SK-N-SH (cell line): Measurements from ENCODE around the gene EEF1G. TPM values are rescaled to one million over a fixed set of nuclear protein-coding genes. Genes with fewer than 3 reads are reported as not detected.

ENCODE experiments used
- CTCF ChIA-PET: fragments of 300-600, 350-600 bp; formaldehyde crosslinking; extraction: SDS; loops from one replicate; lab custom pipeline; 2021; lab: Yijun Ruan, JAX
- POLR2A ChIA-PET: fragments of 350-600 bp; sonication (Branson Sonifier 250); formaldehyde crosslinking; extraction: SDS; loops from one replicate; lab custom pipeline; 2020; ENCODE audit warnings: antibody characterized with exemption, inconsistent platforms; lab: Yijun Ruan, JAX
- DNase-seq: peaks from one replicate; pipeline ENCODE4 v3.0.0; 2012
- H2AFZ ChIP-seq: fragments of 200-600 bp; sonication (generic); 2 replicates; pipeline ENCODE4 v1.8.1; 2016; ENCODE audit warnings: antibody characterized with exemption, mild to moderate bottlenecking, low read depth
- H3F3A ChIP-seq: fragments of 200-600 bp; sonication (generic); replicated peaks from 2 replicates; pipeline ENCODE3; 2016; ENCODE audit warnings: antibody characterized with exemption, mild to moderate bottlenecking; ENCODE audit not compliant: insufficient read depth
- H3K27ac ChIP-seq, 2 experiments: fragments of 200-500 bp in 1 of 2; fragments of 200-600 bp in 1 of 2; sonication (Bioruptor generic) in 1 of 2; sonication (generic), shearing (Covaris generic) in 1 of 2; 2 replicates each; pipeline versions ENCODE4 v1.5.1 to v1.6.1; 2014 to 2016; ENCODE audit warnings: low read depth in 2 of 2, inconsistent platforms in 1 of 2, low read length in 1 of 2, mild to moderate bottlenecking in 1 of 2, mixed read lengths in 1 of 2
- H3K27me3 ChIP-seq: fragments of 200-600 bp; sonication (generic), shearing (Covaris generic); 2 replicates; pipeline ENCODE4 v1.6.1; 2016; ENCODE audit warnings: mixed run types; ENCODE audit not compliant: insufficient read depth
- H3K36me3 ChIP-seq, 2 experiments: fragments of 200-500 bp in 1 of 2; fragments of 200-600 bp in 1 of 2; sonication (Bioruptor generic) in 1 of 2; sonication (generic) in 1 of 2; replicated peaks in 1 of 2; 2 replicates each; pipeline versions ENCODE3 to v1.5.1; 2014 to 2016; ENCODE audit warnings: low read length in 1 of 2, mild to moderate bottlenecking in 1 of 2; ENCODE audit not compliant: insufficient read depth in 2 of 2, control insufficient read depth in 1 of 2
- H3K4me1 ChIP-seq, 2 experiments: fragments of 200-500 bp in 1 of 2; fragments of 200-600 bp in 1 of 2; sonication (Bioruptor generic) in 1 of 2; sonication (generic), shearing (Covaris generic) in 1 of 2; 2 replicates each; pipeline versions ENCODE4 v1.5.1 to v1.6.1; 2014 to 2016; ENCODE audit warnings: low read depth in 1 of 2, low read length in 1 of 2, mixed run types in 1 of 2; ENCODE audit not compliant: insufficient read depth in 2 of 2, control insufficient read depth in 1 of 2
- H3K4me2 ChIP-seq: fragments of 200-600 bp; sonication (generic), shearing (Covaris generic); 2 replicates; pipeline ENCODE4 v1.6.1; 2017; ENCODE audit warnings: mixed run types
- H3K4me3 ChIP-seq, 2 experiments: fragments of 200-500 bp in 1 of 2; fragments of 200-600 bp in 1 of 2; sonication (Bioruptor generic) in 1 of 2; sonication (generic), shearing (Covaris generic) in 1 of 2; 2 replicates each; pipeline versions ENCODE4 v1.5.1 to v1.8.1; 2014 to 2016; ENCODE audit warnings: low read depth in 2 of 2, inconsistent platforms in 1 of 2, low read length in 1 of 2, mild to moderate bottlenecking in 1 of 2, mixed read lengths in 1 of 2, moderate library complexity in 1 of 2
- H3K79me2 ChIP-seq: fragments of 200-600 bp; sonication (generic); 2 replicates; pipeline ENCODE4 v1.8.1; 2017; ENCODE audit warnings: mild to moderate bottlenecking; ENCODE audit not compliant: insufficient read depth
- H3K9ac ChIP-seq: fragments of 200-600 bp; sonication (generic); 2 replicates; pipeline ENCODE4 v1.6.1; 2017; ENCODE audit warnings: mixed run types
- H3K9me2 ChIP-seq: fragments of 200-600 bp; sonication (generic); 2 replicates; pipeline ENCODE4 v1.6.1; 2017; ENCODE audit warnings: mixed run types
- H3K9me3 ChIP-seq: fragments of 200-600 bp; sonication (generic); 2 replicates; pipeline ENCODE4 v1.6.1; 2017; ENCODE audit warnings: mixed run types, mild to moderate bottlenecking, moderate library complexity
- H4K20me1 ChIP-seq: fragments of 200-600 bp; sonication (generic); 2 replicates; pipeline ENCODE4 v1.6.1; 2017; ENCODE audit warnings: mild to moderate bottlenecking, mixed run types; ENCODE audit not compliant: insufficient read depth
- ELF1 ChIP-seq: IDR thresholded peaks from 2 replicates; pipeline ENCODE4 v1.4.0; 2012
- EP300 ChIP-seq, 2 experiments: IDR thresholded peaks; 2 replicates each; pipeline versions ENCODE4 v1.4.0 to v1.6.1; 2012; ENCODE audit warnings: borderline replicate concordance in 1 of 2, low read depth in 1 of 2, low read length in 1 of 2
- EZH2phosphoT487 ChIP-seq: fragments of 200-600 bp; sonication (generic); IDR thresholded peaks from 2 replicates; pipeline ENCODE4 v1.6.1; 2017; ENCODE audit warnings: low read depth, mixed run types, mild to moderate bottlenecking, antibody characterized with exemption, moderate library complexity, borderline replicate concordance
- FOXJ3 ChIP-seq: sonication (generic); formaldehyde crosslinking; IDR thresholded peaks from 2 replicates; pipeline ENCODE4 v1.5.1; 2020; ENCODE audit warnings: mild to moderate bottlenecking, missing genetic modification reagents
- GABPA ChIP-seq: IDR thresholded peaks from 2 replicates; pipeline ENCODE4 v1.4.0; 2012; ENCODE audit warnings: low read depth, mild to moderate bottlenecking
- JUND ChIP-seq: IDR thresholded peaks from 2 replicates; pipeline ENCODE4 v1.4.0; 2012
- MEF2A ChIP-seq: IDR thresholded peaks from 2 replicates; pipeline ENCODE4 v1.4.0; 2012; ENCODE audit warnings: low read depth, borderline replicate concordance
- NRF1 ChIP-seq: IDR thresholded peaks from 2 replicates; pipeline ENCODE4 v1.6.1; 2012; ENCODE audit warnings: low read depth, mild to moderate bottlenecking, low read length
- RAD21 ChIP-seq: IDR thresholded peaks from 2 replicates; pipeline ENCODE4 v1.6.1; 2012; ENCODE audit warnings: mild to moderate bottlenecking, low read length
- SIN3A ChIP-seq: IDR thresholded peaks from 2 replicates; pipeline ENCODE4 v1.6.1; 2012; ENCODE audit warnings: low read depth, mild to moderate bottlenecking, low read length, moderate library complexity, borderline replicate concordance
- WGBS: methylation state at CpG from one replicate; pipeline ENCODE4 v1.1.6; 2017; ENCODE audit warnings: low lambda C conversion rate; 5-methylcytosine and 5-hydroxymethylcytosine counted together
- polyA plus RNA-seq, 3 experiments: library from polyadenylated mRNA; depleted of rRNA; stranded (reverse); fragments of >200 nt; gene quantifications; 2 replicates each; pipeline ENCODE4 v1.2.3, GENCODE V29; 2012
- TF ChIP-seq, protein P1 (sequence below): IDR thresholded peaks from 2 replicates; pipeline ENCODE4 v1.6.1; 2012; ENCODE audit warnings: mild to moderate bottlenecking, low read depth, low read length, moderate library complexity
- TF ChIP-seq, protein P2 (sequence below): fragments of 150-350 bp; IDR thresholded peaks from 2 replicates; pipeline ENCODE4 v1.6.1; 2017; ENCODE audit warnings: antibody characterized with exemption, low read length, low read depth, borderline replicate concordance
- TF ChIP-seq, protein P3 (sequence below): fragments of 150-350 bp; IDR thresholded peaks from 2 replicates; pipeline ENCODE4 v1.6.1; 2016; ENCODE audit warnings: mild to moderate bottlenecking, low read depth, low read length

Gene EEF1G
- polyA plus RNA-seq, 1 of the 3 experiments (the other 2 are of a cell fraction) = 1,853 TPM

DNA sequence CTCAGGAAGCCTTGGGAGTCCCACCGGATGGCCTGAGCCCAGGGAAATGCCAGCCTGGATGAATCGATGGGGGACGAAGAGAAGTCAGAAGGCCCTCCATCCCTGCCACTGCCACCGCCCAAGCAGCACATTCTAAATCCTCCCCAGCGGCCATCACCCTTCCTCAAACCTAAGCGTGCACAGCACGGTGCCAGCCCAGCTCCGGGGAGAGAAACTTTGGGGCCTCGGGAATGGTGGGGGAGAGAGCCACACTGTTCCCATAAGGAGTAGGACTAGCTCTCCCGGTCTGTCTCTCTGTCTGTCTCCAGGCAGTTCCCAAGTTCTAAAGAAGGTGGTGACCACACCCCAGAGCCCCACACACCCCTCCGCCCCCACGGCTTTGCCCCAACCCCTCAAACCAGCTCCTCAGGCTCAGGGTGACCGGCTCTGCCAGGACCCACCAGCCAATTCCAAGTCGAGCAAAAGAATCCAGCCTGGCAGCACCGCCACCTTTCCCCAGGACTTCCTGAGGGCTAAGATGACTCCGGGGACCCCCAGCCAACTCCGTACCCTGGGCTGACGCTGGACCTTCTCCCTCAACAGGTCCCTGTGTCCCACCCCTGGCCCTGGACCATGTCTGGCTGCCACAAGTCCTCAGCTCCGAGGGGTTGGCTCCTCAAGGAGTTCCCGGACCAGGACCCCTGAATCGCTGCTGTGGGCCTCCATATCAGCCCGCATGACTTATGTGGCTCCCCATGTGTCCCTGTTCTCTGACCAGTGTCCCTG lies 29.8 kb downstream of the EEF1G start:
- H3K36me3 ChIP-seq = peaks cover 0 to 9% of the 10 kb centered on the region in 2 experiments
- peaks cover 31% of the 10 kb centered on the region for H3F3A ChIP-seq
- H3K4me2 ChIP-seq = peak overlapping the region; percentile 98
- WGBS = 78% methylated on average over 17 of the region's 22 CpGs
- peaks cover 66% of the 10 kb centered on the region for H4K20me1 ChIP-seq
- ChIA-PET CTCF (interaction anchor here (0.9 to 10.9 kb wide), 24 partner anchors 12 to 204 kb away, joined by 3 to 195 read pairs (median 8); no protein-coding TSS in a partner anchor), POLR2A (interaction anchor here (1.5 to 1.8 kb wide), 3 partner anchors 48 to 143 kb away, joined by 3 to 6 read pairs (median 5); partner anchors contain the start of gene TUT1)
- no peak overlapping the region for H2AFZ ChIP-seq
- H3K9ac ChIP-seq = peak overlapping the region; percentile 99
- H3K79me2 ChIP-seq = peaks cover 89% of the 10 kb centered on the region
- H3K9me2 ChIP-seq = no peaks in the 10 kb centered on the region
- no peaks in the 10 kb centered on the region for H3K9me3 ChIP-seq
- TF ChIP-seq EP300 (IDR thresholded peaks at IDR 0.05; ENCODE audit: borderline replicate concordance in 1 of 2, low read depth in 1 of 2, low read length in 1 of 2) (no peak), FOXJ3 (CRISPR knock-in tag) (no peak), MEF2A (no peak), NRF1 (no peak), ELF1 (no peak), SIN3A (no peak), RAD21 (no peak), EZH2phosphoT487 (no peak), GABPA (no peak), JUND (no peak)
- TF ChIP-seq, protein P1, sequence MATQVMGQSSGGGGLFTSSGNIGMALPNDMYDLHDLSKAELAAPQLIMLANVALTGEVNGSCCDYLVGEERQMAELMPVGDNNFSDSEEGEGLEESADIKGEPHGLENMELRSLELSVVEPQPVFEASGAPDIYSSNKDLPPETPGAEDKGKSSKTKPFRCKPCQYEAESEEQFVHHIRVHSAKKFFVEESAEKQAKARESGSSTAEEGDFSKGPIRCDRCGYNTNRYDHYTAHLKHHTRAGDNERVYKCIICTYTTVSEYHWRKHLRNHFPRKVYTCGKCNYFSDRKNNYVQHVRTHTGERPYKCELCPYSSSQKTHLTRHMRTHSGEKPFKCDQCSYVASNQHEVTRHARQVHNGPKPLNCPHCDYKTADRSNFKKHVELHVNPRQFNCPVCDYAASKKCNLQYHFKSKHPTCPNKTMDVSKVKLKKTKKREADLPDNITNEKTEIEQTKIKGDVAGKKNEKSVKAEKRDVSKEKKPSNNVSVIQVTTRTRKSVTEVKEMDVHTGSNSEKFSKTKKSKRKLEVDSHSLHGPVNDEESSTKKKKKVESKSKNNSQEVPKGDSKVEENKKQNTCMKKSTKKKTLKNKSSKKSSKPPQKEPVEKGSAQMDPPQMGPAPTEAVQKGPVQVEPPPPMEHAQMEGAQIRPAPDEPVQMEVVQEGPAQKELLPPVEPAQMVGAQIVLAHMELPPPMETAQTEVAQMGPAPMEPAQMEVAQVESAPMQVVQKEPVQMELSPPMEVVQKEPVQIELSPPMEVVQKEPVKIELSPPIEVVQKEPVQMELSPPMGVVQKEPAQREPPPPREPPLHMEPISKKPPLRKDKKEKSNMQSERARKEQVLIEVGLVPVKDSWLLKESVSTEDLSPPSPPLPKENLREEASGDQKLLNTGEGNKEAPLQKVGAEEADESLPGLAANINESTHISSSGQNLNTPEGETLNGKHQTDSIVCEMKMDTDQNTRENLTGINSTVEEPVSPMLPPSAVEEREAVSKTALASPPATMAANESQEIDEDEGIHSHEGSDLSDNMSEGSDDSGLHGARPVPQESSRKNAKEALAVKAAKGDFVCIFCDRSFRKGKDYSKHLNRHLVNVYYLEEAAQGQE = no peak
- TF ChIP-seq, protein P2, sequence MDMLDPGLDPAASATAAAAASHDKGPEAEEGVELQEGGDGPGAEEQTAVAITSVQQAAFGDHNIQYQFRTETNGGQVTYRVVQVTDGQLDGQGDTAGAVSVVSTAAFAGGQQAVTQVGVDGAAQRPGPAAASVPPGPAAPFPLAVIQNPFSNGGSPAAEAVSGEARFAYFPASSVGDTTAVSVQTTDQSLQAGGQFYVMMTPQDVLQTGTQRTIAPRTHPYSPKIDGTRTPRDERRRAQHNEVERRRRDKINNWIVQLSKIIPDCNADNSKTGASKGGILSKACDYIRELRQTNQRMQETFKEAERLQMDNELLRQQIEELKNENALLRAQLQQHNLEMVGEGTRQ = no peak
- TF ChIP-seq, protein P3, sequence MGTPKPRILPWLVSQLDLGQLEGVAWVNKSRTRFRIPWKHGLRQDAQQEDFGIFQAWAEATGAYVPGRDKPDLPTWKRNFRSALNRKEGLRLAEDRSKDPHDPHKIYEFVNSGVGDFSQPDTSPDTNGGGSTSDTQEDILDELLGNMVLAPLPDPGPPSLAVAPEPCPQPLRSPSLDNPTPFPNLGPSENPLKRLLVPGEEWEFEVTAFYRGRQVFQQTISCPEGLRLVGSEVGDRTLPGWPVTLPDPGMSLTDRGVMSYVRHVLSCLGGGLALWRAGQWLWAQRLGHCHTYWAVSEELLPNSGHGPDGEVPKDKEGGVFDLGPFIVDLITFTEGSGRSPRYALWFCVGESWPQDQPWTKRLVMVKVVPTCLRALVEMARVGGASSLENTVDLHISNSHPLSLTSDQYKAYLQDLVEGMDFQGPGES = no peak
- peak overlapping the region; percentile 75 to 98; a peak in 3 of 4 replicates for H3K4me3 ChIP-seq
- DNase-seq = no peak
- peaks cover 41 to 64% of the 10 kb centered on the region in 2 experiments for H3K4me1 ChIP-seq
- H3K27me3 ChIP-seq = no peaks in the 10 kb centered on the region
- peak overlapping the region in 1 of 2 experiments; percentile 82; a peak in 3 of 4 replicates for H3K27ac ChIP-seq
